Adrenal gland (tissue), 5 donors: ENCODE measurements around the gene ZC3H12A.

Experiments
- CTCF ChIP-seq, 6 experiments: fragments of 450-650 bp in 4 of 6; fragments of 200-600 bp in 2 of 6; sonication (generic) in 1 of 6; IDR thresholded peaks; 1 replicate in 5 of 6; 2 replicates in 1 of 6; pipeline versions ENCODE4 v1.5.1 to v1.8.0; 2016 to 2021; ENCODE audit warnings: antibody characterized with exemption in 6 of 6, mild to moderate bottlenecking in 2 of 6, moderate library complexity in 1 of 6
- POLR2A ChIP-seq, 2 donors: fragments of 450-650 bp; IDR thresholded peaks; one replicate each; pipeline ENCODE4 v1.6.1; 2017; ENCODE audit warnings: antibody characterized with exemption in 2 of 2, mild to moderate bottlenecking in 2 of 2, moderate library complexity in 1 of 2
- donor health status: DM: no; HTN: no; CAD: no.

- TF ChIP-seq CTCF (IDR thresholded peaks at IDR 0.05) (no peak), POLR2A (IDR thresholded peaks at IDR 0.05) (no peak)
Measured at GRCh38 chr1:37453647-37454046, 20.7 kb upstream of the ZC3H12A start.
